ENCODE results near the gene OR52L1.
"Not testable (repeated sequence)": the region's sequence is repeated elsewhere in the genome, so short reads cannot be mapped to it uniquely, and the experiment has no call there.

Gene OR52L1

DNA sequence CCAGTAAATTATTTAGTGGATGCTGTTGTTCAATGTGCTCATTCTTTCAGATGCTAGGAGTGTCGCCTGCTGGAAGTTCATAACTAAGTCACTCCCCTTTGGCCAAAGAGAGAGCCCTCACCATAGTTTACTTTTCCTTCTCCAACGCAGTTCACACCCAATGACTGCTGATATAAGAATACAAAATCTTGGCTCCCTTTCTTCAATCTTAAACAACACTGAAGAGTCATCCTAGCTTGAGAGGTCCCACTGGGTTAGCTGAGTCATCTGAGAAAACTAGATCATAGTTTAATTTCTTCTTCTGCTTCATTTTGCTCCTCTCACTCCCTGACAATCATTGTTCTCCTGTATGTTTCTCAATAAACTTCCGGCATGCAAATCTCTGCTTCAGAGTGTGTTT lies 5.4 kb upstream of the OR52L1 start:
- DNase-seq (ENCODE audit: low read depth): no peak
- TF ChIP-seq, protein P1, sequence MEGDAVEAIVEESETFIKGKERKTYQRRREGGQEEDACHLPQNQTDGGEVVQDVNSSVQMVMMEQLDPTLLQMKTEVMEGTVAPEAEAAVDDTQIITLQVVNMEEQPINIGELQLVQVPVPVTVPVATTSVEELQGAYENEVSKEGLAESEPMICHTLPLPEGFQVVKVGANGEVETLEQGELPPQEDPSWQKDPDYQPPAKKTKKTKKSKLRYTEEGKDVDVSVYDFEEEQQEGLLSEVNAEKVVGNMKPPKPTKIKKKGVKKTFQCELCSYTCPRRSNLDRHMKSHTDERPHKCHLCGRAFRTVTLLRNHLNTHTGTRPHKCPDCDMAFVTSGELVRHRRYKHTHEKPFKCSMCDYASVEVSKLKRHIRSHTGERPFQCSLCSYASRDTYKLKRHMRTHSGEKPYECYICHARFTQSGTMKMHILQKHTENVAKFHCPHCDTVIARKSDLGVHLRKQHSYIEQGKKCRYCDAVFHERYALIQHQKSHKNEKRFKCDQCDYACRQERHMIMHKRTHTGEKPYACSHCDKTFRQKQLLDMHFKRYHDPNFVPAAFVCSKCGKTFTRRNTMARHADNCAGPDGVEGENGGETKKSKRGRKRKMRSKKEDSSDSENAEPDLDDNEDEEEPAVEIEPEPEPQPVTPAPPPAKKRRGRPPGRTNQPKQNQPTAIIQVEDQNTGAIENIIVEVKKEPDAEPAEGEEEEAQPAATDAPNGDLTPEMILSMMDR (IDR thresholded peaks at IDR 0.05; ENCODE audit: low read depth, low read length, missing control alignments): no peak
- in situ Hi-C loops (cut with HindIII; ENCODE audit: low sequenced_read_pairs): no loop called here
- no peak overlapping the region for H3K4me3 ChIP-seq (ENCODE audit: low read depth, low read length)

DNA sequence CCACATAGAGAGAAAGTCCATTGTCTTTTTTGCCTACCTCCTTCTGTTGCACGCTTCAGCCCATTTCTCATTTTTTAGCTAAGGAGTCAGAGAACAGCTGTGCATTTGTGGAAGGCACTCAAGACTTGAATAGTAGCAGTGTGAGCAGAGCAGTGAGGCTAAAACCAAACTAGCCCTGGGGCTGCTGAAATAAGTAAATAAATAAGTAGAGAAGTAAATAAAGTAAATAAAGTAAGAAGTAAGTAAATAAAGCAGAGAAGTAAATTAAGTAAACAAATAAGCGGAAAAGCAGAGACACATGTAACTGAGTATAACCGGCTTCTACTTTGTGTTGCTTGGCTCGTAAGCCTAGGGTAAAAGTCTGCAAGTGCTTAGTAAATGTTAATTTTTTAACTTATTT lies 2.4 kb upstream of the OR52L1 start:
- DNase-seq (ENCODE audit: low read depth): no peak
- TF ChIP-seq, protein P1 (IDR thresholded peaks at IDR 0.05; ENCODE audit: low read depth, low read length, missing control alignments): no peak
- H3K4me3 ChIP-seq (ENCODE audit: low read depth, low read length): no peak overlapping the region
- in situ Hi-C loops (cut with HindIII; ENCODE audit: low sequenced_read_pairs): no loop called here

DNA sequence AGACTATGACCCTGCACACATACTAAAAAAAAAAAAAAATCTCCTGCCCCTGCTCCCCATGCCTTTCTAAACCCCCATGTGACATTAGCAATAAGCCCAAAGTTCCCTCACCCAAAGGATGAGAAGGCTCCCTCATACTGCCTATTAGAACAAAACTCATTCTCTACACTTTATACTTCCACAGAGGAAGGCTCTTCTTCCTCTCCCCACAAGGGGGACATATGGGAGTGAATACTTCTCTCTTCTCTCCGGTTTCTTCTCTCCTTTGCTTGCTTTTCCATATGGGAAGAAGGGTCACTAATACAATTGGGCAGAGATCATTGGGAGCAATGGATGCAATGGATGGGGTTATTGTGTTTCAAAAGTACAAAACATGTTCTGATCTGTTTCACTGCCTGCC lies 3.3 kb downstream of the OR52L1 start:
- in situ Hi-C loops (cut with HindIII; ENCODE audit: low sequenced_read_pairs): loop anchor here (5.0 kb wide), 1 partner anchor 59 kb away; no protein-coding TSS in a partner anchor
- no peak overlapping the region for H3K4me3 ChIP-seq (ENCODE audit: low read depth, low read length)
- TF ChIP-seq, protein P1 (IDR thresholded peaks at IDR 0.05; ENCODE audit: low read depth, low read length, missing control alignments): no peak
- DNase-seq (ENCODE audit: low read depth): no peak

DNA sequence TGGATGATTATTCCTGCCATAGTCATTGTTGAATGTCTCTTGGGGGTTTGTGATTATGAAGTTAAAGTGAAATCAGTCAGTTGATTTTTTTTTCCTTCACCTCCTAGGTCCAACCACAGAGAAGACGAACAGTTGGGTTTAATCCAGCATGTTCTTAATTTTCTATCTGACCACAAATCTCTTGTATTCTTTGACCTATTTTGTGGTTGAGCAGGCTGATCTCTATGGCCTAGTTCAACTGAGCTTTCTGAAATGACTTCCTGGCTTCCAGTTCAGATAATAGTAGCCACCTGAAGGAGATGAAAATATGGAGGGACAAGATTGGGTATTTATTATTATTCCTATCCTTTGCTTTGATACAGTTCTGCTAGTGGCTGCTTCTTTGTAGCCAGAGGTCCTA lies 13.3 kb downstream of the OR52L1 start:
- DNase-seq (ENCODE audit: low read depth): no peak
- in situ Hi-C loops (cut with HindIII; ENCODE audit: low sequenced_read_pairs): no loop called here
- H3K4me3 ChIP-seq (ENCODE audit: low read depth, low read length): no peak overlapping the region
- TF ChIP-seq, protein P1 (IDR thresholded peaks at IDR 0.05; ENCODE audit: low read depth, low read length, missing control alignments): no peak

DNA sequence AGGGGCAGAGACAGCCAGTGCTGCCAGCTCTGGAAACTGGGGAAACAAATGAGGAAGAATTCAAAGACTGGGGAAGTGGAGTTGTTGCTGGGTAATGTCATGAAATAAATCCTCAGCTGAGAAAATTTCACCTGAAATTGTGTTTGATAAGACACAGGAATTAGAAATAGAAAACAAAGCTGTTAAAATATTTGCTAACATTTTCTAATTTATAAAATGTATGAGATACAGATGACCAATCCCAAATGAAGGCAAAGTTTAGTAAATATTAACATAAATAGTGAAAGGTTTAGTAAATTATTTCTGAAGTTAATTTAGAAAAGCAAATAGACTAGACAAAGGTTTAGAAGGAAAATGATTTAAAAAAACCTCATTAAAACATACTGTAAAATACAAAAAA lies 18.4 kb downstream of the OR52L1 start, which contains the start of gene OR56A5:
OR56A5 (minus strand) TSS at position 101 of the 400 bp plus-strand sequence; CDS start at position 101, 0 bp downstream.
- in situ Hi-C loops (cut with HindIII; ENCODE audit: low sequenced_read_pairs): no loop called here
- H3K4me3 ChIP-seq (ENCODE audit: low read depth, low read length): no peak within 1 kb of the TSS
- TF ChIP-seq, protein P1 (IDR thresholded peaks at IDR 0.05; ENCODE audit: low read depth, low read length, missing control alignments): no peak
- DNase-seq (ENCODE audit: low read depth): no peak

DNA sequence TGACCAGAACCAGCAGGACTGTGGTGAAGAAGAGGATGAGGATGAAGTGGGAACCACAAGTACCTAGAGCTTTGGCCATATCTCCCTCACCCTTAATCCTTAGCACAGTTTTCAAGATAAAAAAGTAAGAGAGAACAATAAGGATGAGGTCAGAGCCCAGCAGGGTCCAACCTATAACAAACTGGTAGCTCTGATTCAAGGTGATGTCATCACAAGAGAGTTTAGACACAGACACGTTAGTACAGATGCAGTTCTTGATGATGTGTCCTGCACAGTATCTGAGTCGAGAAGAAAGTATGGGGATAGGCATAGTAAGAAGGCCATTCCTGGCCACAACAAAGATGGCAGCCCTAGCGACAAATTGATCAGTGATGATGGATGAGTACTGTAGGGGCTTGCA lies 19.1 kb downstream of the OR52L1 start:
- no peak for DNase-seq (ENCODE audit: low read depth)
- in situ Hi-C loops (cut with HindIII; ENCODE audit: low sequenced_read_pairs): no loop called here
- no peak overlapping the region for H3K4me3 ChIP-seq (ENCODE audit: low read depth, low read length)
- TF ChIP-seq, protein P1 (IDR thresholded peaks at IDR 0.05; ENCODE audit: low read depth, low read length, missing control alignments): no peak

DNA sequence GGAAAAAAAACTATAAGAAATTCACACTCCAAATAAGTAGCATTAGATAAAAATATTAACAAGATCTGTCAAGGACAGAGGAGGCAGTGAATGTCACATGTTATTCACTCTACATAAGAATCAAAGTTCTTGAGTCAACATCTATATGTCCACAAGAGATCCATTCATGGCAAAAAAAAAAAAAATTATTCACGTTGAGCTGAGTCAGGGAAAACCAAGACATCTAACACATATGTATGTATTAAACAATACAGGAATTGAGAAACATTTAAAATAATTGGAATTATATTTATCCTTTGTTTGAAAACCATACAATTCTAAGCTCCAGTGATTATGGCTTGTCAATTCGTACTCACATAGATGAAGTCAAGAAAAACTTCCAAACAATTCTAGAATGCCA lies 19.8 kb downstream of the OR52L1 start:
- in situ Hi-C loops (cut with HindIII; ENCODE audit: low sequenced_read_pairs): no loop called here
- no peak for DNase-seq (ENCODE audit: low read depth)
- TF ChIP-seq, protein P1 (IDR thresholded peaks at IDR 0.05; ENCODE audit: low read depth, low read length, missing control alignments): no peak
- no peak overlapping the region for H3K4me3 ChIP-seq (ENCODE audit: low read depth, low read length)

DNA sequence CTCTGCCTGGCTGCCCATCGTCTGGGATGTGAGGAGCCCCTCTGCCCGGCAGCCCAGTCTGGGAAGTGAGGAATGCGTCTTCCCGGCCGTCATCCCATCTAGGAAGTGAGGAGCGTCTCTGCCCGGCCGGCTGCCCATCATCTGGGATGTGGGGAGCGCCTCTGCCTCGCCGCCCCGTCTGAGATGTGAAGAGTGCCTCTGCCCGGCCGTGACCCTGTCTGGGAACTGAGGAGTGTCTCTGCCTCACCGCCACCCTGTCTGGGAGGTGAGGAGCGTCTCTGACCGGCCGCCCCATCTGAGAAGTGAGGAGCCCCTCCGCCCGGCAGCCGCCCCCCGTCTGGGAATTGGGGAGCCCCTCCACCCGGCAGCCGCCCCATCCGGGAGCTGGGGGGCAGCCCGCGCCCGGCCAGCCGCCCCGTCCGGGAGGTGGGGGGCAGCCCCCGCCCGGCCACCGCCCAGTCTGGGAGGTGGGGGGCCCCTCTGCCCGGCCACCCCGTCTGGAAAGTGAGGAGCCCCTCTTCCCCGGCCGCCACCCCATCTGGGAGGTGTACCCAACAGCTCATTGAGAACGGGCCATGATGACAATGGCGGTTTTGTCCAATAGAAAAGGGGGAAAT lies 26.0 kb downstream of the OR52L1 start:
- in situ Hi-C loops (cut with HindIII; ENCODE audit: low sequenced_read_pairs); DNase-seq (ENCODE audit: low read depth): not testable (repeated sequence)

More for the DNA sequence above, 26.0 kb downstream of the OR52L1 start:
- H3K4me3 ChIP-seq (ENCODE audit: low read depth, low read length): not testable (repeated sequence)

Measured in astrocyte of the cerebellum (primary cell).